GM12865 (cell line): Measurements from ENCODE around the gene PPME1.

ENCODE experiments used
- DNase-seq: peaks from one replicate; pipeline ENCODE4 v3.0.0; 2010; ENCODE audit warnings: low read depth
- H3K4me3 ChIP-seq: 2 replicates; pipeline ENCODE4 v1.5.1; 2011; ENCODE audit warnings: mild to moderate bottlenecking, low read depth, low read length, control low read depth
- CTCF ChIP-seq: IDR thresholded peaks from 2 replicates; pipeline ENCODE4 v1.5.1; 2011; ENCODE audit warnings: low read length, control low read depth, low read depth, inconsistent platforms; ENCODE audit not compliant: insufficient read depth; ENCODE audit errors: missing control alignments

Gene PPME1

GRCh38 chr11:74157169-74157568 is 13.9 kb upstream of the PPME1 start:
- no peak for TF ChIP-seq CTCF
- DNase-seq, result no peak
- H3K4me3 ChIP-seq, result no peak overlapping the region

DNA sequence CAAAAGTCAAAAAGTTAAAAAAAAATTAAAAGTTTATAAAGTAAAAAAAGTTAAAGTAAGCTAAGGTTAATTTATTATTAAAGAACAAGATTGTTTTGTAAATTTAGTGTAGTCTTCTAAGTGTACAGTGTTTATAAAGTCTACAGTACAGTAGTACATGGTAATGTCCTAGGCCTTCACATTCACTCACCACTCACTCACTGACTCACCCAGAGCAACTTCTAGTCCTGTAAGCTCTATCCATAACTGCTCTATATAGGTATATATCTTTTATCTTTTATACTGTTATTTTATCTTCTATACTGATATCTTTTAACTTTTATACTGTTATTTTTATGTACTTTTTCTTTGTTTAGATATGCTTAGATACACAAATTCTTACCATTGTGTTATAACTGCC is 11.4 kb upstream of the PPME1 start:
- H3K4me3 ChIP-seq, result no peak overlapping the region
- no peak for DNase-seq
- no peak for TF ChIP-seq CTCF

DNA sequence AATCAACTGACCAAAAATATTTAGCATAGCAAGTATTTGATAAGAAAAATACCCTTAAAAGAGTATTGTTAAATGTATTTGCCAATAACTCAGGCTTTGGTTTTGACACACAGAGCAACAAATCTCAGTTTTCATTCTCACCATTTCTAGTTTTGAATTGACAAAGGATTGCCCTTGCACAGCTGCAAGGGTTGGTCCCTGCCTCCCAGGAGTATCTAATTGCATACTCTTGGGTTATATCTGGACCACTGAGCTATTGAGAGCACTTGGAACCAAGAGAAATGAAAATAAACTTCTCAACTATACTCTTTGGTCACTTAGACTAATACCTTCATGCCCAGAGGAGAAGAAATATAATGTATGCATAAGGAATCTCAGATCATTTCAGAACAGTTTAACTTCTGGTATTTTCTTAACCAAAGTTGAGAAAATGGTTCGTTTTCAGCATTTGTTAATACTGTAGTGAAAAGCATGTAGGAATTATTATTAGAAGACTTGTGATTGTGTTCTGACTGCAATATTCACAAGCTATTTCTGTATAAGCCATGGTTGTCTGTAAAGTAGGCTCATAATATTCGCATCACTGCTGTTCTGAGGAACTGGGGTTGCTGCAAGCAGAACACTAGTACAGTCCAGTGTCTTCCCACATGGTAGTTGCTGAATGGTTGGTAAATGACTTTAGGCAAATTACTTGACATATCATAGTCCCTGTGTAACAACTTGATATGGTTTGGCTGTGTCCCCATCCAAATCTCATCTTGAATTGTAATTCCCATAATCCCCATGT is 8.2 kb upstream of the PPME1 start:
- DNase-seq, result peak; percentile 74
- H3K4me3 ChIP-seq, result no peak overlapping the region
- no peak for TF ChIP-seq CTCF

- no peak for DNase-seq
- no peak overlapping the region for H3K4me3 ChIP-seq
Measured at GRCh38 chr11:74168838-74169237, 2.3 kb upstream of the PPME1 start.

DNA sequence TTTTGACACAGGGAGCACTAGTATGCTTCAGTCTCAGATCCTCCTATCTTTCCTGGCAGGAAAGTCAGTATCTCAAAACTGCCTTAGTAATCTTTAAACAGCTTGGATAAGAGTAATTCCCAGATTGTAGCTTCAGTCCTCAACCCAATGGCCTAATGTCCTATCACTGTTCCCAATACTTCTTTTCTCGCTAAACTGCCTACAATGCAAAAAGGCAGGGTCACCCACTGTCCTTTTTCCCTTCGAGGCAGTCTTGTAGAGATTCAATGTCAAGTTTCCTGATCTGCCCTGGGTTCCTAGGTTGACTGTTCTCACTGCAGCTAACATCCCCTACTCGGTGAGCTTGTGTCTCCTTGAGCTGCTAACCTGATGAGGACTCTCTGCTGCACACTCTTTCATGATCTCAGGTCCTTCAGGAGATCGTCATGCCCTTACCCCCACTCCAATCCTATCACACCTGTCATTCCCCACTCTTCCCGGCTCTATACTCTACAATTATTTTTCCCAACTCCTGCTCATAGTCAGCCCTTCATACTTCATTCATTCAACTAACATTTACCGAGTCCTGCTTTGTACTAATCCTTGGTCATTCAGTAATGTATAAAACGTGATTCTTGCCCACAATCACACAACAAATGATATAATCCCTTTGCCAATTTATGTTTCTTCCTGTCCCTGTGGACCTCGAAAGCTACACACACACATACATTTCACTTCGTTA is 1.2 kb upstream of the PPME1 start:
- peak overlapping the region; percentile 81 for H3K4me3 ChIP-seq
- no peak for DNase-seq
- TF ChIP-seq CTCF, result no peak

More at GRCh38 chr11:74168838-74169237, 2.3 kb upstream of the PPME1 start:
- no peak for TF ChIP-seq CTCF

DNA sequence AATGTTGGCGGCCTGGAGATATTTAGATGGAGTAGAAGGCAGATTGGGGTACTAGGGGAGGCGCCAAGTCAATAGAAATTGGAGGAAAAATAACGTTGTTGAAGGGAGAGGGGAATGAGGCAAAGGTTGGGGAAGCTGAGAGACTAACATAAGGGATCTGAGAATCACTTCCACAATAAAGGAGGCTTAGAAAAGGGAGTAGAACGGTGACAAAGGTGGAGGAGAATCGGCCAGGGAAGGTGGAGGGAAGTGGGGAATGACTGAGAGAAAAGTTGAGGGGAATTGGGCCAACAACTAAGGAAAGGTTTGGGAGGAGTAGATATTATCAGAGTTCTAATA is 510 bp downstream of the PPME1 start:
- DNase-seq, result no peak
- TF ChIP-seq CTCF, result no peak
- peak overlapping the region; percentile 97 for H3K4me3 ChIP-seq
